RWPE2 (cell line): Measurements from ENCODE around the gene HTR1A.

ENCODE experiments used
- ATAC-seq: fragments of 200-7000 bp; cut with Tn5 transposase; 3 replicates; pipeline ENCODE4 v1.9.1; 2021; ENCODE audit warnings: low read depth
- DNase-seq: peaks from one replicate; pipeline ENCODE4 v3.0.0-alpha.2; 2020; ENCODE audit warnings: low spot score
- H3K27ac ChIP-seq: fragments of 450-650 bp; 2 replicates; pipeline ENCODE4 v1.5.1; 2017; ENCODE audit warnings: mild to moderate bottlenecking; ENCODE audit not compliant: poor library complexity, severe bottlenecking
- H3K27me3 ChIP-seq: fragments of 250-450 bp; sonication (Bioruptor Pico); 2 replicates; pipeline ENCODE4 v1.5.1; 2021; ENCODE audit warnings: mild to moderate bottlenecking, moderate library complexity; ENCODE audit not compliant: insufficient read depth, poor library complexity, severe bottlenecking
- H3K36me3 ChIP-seq: fragments of 250-450 bp; sonication (Bioruptor Pico); 2 replicates; pipeline ENCODE4 v1.5.1; 2020; ENCODE audit warnings: low read depth, mild to moderate bottlenecking, moderate library complexity
- H3K4me1 ChIP-seq: fragments of 250-450 bp; sonication (Bioruptor Pico); 2 replicates; pipeline ENCODE4 v1.5.1; 2021; ENCODE audit warnings: mild to moderate bottlenecking, moderate library complexity; ENCODE audit not compliant: insufficient read depth, poor library complexity, severe bottlenecking
- H3K4me3 ChIP-seq: fragments of 250-450 bp; sonication (Bioruptor Pico); 2 replicates; pipeline ENCODE4 v1.5.1; 2021; ENCODE audit warnings: mild to moderate bottlenecking, moderate library complexity; ENCODE audit not compliant: severe bottlenecking
- H3K9me3 ChIP-seq: fragments of 250-450 bp; sonication (Bioruptor Pico); 2 replicates; pipeline ENCODE4 v1.5.1; 2021; ENCODE audit warnings: mild to moderate bottlenecking, moderate library complexity; ENCODE audit not compliant: severe bottlenecking
- CTCF ChIP-seq: fragments of 450-650 bp; IDR thresholded peaks from one replicate; pipeline ENCODE4 v1.5.1; 2017; ENCODE audit warnings: mild to moderate bottlenecking, moderate library complexity; ENCODE audit not compliant: poor library complexity, severe bottlenecking

HTR1A gene

GRCh38 chr5:63963926-63964325 lies 1.7 kb upstream of the HTR1A start:
- no peaks in the 10 kb centered on the region for H3K4me1 ChIP-seq
- H3K27ac ChIP-seq: no peak overlapping the region
- TF ChIP-seq CTCF: no peak
- no peaks in the 10 kb centered on the region for H3K9me3 ChIP-seq
- no peak overlapping the region for H3K4me3 ChIP-seq
- no peaks in the 10 kb centered on the region for H3K36me3 ChIP-seq
- no peak for ATAC-seq
- DNase-seq: no peak
- peaks cover 44% of the 10 kb centered on the region for H3K27me3 ChIP-seq

DNA sequence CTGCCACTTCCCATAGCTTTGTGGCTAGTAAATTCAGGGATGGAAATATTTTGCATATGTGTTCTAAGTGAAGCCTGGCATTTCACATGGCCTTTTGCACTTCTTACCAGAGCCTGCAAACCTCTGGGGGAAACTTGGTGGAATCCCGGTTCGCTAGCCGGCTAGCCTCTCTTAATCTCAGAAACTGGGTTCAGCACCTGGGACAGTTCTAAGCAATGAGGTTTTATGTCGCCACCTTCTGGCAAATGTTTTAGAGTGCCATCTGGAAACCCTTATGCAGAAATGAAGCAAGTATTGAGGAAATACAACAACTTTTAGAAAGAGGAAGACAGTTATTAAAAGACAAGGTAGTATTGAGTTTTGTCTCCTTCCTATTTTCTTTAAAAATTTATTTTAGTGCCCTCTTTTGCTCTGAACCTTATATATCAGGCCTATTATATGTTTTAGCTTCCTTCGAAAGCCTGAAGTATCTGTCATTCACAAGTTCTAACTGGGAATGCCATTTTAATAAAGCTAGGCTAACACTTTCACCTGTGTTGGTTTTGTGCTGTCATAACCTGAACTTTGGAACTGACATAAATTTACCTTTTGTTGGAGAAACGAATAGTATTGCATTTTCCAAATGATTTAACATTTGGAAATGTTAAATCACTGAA lies 963 bp upstream of the HTR1A start:
- Histone ChIP-seq H3K36me3 (no peaks in the 10 kb centered on the region), H3K9me3 (no peaks in the 10 kb centered on the region), H3K27ac (no peak overlapping the region), H3K4me1 (no peaks in the 10 kb centered on the region), H3K4me3 (no peak overlapping the region), H3K27me3 (peaks cover 51% of the 10 kb centered on the region)
- ATAC-seq: peak; percentile 77
- no peak for DNase-seq
- peak; percentile 93 for TF ChIP-seq CTCF

DNA sequence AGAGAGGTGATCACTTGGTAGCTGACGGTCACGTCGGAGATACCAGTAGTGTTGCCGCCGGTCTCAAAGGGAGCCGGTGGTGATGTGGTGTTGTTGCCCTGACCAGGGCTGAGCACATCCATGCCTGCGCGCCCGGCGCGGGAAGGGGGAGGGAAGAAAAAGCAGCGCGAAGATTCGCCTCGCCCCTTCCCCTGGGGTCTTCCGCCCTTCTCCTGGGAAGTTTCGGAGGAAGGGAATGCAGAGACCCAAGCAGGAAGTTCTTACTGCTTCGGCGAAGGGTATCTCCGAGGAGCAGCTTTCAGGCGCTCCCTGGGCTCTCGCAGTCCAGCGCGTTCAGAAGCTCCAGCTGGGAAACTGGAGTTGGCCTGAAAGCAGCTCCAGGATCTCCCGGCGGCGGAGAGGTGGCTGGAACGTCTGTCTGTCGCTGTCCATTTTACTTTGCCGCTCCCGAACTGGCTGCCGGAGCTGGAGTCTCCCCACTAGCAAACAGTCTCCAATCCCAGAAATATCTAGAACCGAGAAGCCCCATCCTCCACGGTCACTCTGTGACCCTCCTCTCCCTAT lies 565 bp downstream of the HTR1A start:
- H3K4me3 ChIP-seq: no peak overlapping the region
- no peak for DNase-seq

DNA sequence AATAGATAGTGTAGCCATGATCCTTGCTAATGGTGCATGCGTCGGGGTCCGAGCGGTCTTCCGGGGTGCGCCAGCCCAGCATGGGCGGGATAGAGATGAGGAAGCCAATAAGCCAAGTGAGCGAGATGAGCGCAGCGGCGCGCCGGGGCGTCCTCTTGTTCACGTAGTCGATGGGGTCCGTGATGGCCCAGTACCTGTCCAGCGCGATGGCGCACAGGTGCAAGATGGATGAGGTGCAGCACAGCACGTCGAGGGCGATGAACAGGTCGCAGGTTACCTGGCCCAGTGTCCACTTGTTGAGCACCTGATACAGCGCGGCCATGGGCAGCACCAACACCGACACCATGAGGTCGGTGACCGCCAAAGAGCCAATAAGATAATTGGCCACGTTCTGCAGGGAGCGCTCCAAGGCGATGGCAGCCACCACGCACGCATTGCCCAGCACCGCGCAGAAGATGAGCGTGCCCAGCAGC lies 1.1 kb downstream of the HTR1A start:
- peaks cover 65% of the 10 kb centered on the region for H3K27me3 ChIP-seq
- H3K9me3 ChIP-seq: no peaks in the 10 kb centered on the region
- H3K36me3 ChIP-seq: no peaks in the 10 kb centered on the region
- H3K27ac ChIP-seq: no peak overlapping the region
- no peak overlapping the region for H3K4me3 ChIP-seq
- ATAC-seq (no peak), DNase-seq (no peak)
- H3K4me1 ChIP-seq: no peaks in the 10 kb centered on the region
- no peak for TF ChIP-seq CTCF

More for the DNA sequence above, 565 bp downstream of the HTR1A start:
- Histone ChIP-seq H3K4me1 (no peaks in the 10 kb centered on the region), H3K27ac (no peak overlapping the region), H3K36me3 (no peaks in the 10 kb centered on the region), H3K9me3 (no peaks in the 10 kb centered on the region), H3K27me3 (peaks cover 65% of the 10 kb centered on the region)
- no peak for TF ChIP-seq CTCF
- peak; percentile 46; the same call in 1 of the 3 replicates for ATAC-seq

- no peak for ATAC-seq
- H3K4me3 ChIP-seq: no peak overlapping the region
- H3K27ac ChIP-seq: no peak overlapping the region
- peaks cover 65% of the 10 kb centered on the region for H3K27me3 ChIP-seq
- no peaks in the 10 kb centered on the region for H3K9me3 ChIP-seq
- TF ChIP-seq CTCF: no peak
- H3K36me3 ChIP-seq: no peaks in the 10 kb centered on the region
- H3K4me1 ChIP-seq: no peaks in the 10 kb centered on the region
- no peak for DNase-seq
Observed at GRCh38 chr5:63960646-63961045, 1.6 kb downstream of the HTR1A start.
